GM19238 (cell line): ENCODE measurements around the gene SMURF1.

Source experiments
- DNase-seq: peaks from one replicate; pipeline ENCODE4 v3.0.0; 2011; ENCODE audit warnings: low spot score; ENCODE audit not compliant: insufficient read length

The SMURF1 gene

DNA sequence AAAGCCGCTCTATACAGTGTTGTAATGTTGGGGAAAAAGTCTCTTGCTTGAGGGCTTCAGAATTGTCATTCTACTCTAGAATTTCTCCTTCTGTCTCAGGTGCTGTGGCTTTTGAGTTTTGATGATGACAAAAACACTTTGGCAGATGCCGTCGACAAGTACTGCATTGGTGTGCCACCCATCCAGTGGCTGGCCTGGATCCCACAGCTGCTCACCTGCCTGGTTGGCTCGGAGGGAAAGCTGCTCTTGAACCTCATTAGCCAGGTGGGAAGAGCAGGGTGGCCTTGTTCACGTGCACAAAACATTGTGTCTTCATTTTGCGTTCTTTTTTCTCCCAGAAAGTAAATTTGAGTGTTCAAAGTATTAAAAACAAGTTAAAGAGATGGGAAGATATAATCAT is 153.6 kb downstream of the SMURF1 start:
- no peak for DNase-seq

DNA sequence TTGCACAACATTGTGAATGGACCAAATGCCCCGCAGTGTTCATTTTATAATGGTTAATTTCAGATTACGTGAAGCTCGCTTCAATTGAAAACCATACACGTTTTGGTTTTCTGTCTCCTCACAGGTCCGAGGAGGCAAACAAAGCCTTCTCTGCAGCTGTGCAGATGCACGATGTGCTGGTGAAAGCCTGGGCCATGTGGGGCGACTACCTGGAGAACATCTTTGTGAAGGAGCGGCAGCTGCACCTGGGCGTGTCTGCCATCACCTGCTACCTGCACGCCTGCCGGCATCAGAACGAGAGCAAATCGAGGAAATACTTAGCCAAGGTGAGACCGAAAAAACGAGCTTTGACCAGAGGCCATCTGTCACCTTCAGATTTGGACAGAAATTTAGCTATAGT is 155.3 kb downstream of the SMURF1 start:
- no peak for DNase-seq

DNA sequence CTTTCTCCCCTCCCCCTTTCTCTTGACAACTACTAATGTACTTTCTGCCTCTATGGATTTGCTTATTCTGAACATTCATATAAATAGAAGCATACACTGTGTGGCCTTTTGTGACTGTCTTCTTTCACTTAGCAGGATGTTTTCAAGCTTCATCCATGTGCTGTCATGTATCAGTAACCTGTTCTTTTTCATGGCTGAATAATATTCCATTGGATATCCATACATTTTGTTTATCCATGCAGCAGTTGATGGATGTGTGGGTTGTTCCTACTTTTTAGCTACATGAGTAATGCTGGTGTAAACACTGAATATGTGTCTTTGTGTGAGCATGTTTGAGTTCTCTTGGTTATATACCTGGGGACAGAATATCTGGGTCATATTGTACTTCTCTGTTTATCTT is 158.0 kb downstream of the SMURF1 start:
- no peak for DNase-seq

- no peak for DNase-seq
Measured at GRCh38 chr7:98985406-98985805, 158.5 kb downstream of the SMURF1 start.

DNA sequence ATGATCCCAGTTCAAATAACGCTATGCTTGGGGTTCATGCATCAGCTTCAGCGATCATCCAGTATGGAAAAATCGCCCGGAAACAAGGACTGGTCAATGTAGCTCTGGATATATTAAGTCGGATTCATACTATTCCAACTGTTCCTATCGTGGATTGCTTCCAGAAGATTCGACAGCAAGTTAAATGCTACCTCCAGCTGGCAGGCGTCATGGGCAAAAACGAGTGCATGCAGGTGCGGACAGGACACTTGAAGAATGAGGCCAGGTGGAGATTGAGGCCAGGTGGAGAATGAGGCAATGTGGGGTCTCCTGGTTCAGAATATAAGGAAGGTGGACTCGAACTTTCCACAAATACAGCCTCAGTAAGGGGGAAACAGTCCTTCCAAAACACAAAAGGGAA is 159.8 kb downstream of the SMURF1 start:
- no peak for DNase-seq

GRCh38 chr7:98982686-98983085 is 161.2 kb downstream of the SMURF1 start:
- DNase-seq = no peak

DNA sequence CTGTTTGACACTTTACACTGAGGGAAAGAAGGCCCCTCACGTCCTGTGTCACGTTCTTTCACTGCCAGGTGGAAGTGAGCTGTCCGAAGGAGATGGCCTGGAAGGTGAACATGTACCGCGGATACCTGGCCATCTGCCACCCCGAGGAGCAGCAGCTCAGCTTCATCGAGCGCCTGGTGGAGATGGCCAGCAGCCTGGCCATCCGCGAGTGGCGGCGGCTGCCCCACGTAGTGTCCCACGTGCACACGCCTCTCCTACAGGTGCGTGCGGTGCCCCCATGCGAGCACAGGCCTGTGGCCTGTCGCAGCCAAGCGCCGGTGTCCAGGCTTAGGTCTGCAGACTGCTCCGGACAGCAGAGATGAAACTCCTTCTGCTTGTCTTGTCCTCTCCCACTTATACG is 162.2 kb downstream of the SMURF1 start:
- no peak for DNase-seq

DNA sequence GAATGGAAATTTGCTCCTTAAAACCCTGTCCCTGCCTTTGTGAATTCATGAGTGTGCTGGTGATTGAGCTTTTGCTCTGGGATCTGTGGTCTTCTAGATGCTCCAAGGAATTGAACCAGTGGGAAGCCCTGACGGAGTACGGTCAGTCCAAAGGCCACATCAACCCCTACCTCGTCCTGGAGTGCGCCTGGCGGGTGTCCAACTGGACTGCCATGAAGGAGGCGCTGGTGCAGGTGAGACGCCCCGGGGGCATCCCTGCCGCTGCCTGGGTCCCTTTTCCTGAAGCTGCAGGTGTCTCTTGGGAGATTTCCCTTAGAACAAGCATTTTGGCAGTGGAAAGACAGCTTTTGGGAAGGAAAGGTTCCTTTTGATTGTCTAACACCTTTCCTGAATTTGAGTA is 165.2 kb downstream of the SMURF1 start:
- DNase-seq = no peak
